Stromal cell of bone marrow (primary cell): ENCODE measurements around the gene EPB41L3.
"Not testable (repeated sequence)": the region's sequence is repeated elsewhere in the genome, so short reads cannot be mapped to it uniquely, and the experiment has no call there.

Source experiments
- DNase-seq: peaks from one replicate; pipeline ENCODE4 v3.0.0-alpha.2; 2012; ENCODE audit warnings: low read depth

Gene EPB41L3

GRCh38 chr18:5530629-5531178 lies 13.1 kb downstream of the EPB41L3 start:
- DNase-seq, result no peak

GRCh38 chr18:5529471-5529870 lies 14.3 kb downstream of the EPB41L3 start:
- DNase-seq, result no peak

GRCh38 chr18:5527603-5528002 lies 16.2 kb downstream of the EPB41L3 start:
- peak; percentile 56 for DNase-seq

- DNase-seq, result no peak
Observed at GRCh38 chr18:5524660-5525059, 19.1 kb downstream of the EPB41L3 start.

- no peak for DNase-seq
Observed at GRCh38 chr18:5521000-5521399, 22.8 kb downstream of the EPB41L3 start.

GRCh38 chr18:5520464-5520863 lies 23.3 kb downstream of the EPB41L3 start:
- no peak for DNase-seq

- no peak for DNase-seq
Observed at GRCh38 chr18:5519448-5520298, 24.1 kb downstream of the EPB41L3 start.

- DNase-seq, result peak; percentile 20
Observed at GRCh38 chr18:5518899-5519371, 24.9 kb downstream of the EPB41L3 start.

- no peak for DNase-seq
Observed at GRCh38 chr18:5518179-5518770, 25.5 kb downstream of the EPB41L3 start.

- no peak for DNase-seq
Observed at GRCh38 chr18:5516841-5517240, 27.0 kb downstream of the EPB41L3 start.

- DNase-seq, result no peak
Observed at GRCh38 chr18:5515011-5515784, 28.6 kb downstream of the EPB41L3 start.

GRCh38 chr18:5513947-5514346 lies 29.9 kb downstream of the EPB41L3 start:
- DNase-seq, result no peak

- no peak for DNase-seq
Observed at GRCh38 chr18:5512176-5512575, 31.6 kb downstream of the EPB41L3 start.

GRCh38 chr18:5511541-5511940 lies 32.3 kb downstream of the EPB41L3 start:
- not testable (repeated sequence) for DNase-seq

GRCh38 chr18:5510135-5510846 lies 33.5 kb downstream of the EPB41L3 start:
- peak; percentile 38 for DNase-seq

- DNase-seq, result peak; percentile 6
Observed at GRCh38 chr18:5508821-5509220, 35.0 kb downstream of the EPB41L3 start.

- no peak for DNase-seq
Observed at GRCh38 chr18:5507756-5508155, 36.0 kb downstream of the EPB41L3 start.

- no peak for DNase-seq
Observed at GRCh38 chr18:5506174-5506573, 37.6 kb downstream of the EPB41L3 start.

- peak; percentile 21 for DNase-seq
Observed at GRCh38 chr18:5503740-5504139, 40.1 kb downstream of the EPB41L3 start.

- DNase-seq, result no peak
Observed at GRCh38 chr18:5500158-5500939, 43.4 kb downstream of the EPB41L3 start.

GRCh38 chr18:5498452-5498851 lies 45.3 kb downstream of the EPB41L3 start:
- DNase-seq, result no peak
